H9 (cell line): ENCODE data around the gene TARBP1. TPM values are rescaled to one million over a fixed set of nuclear protein-coding genes. Genes with fewer than 3 reads are reported as not detected.

Source experiments
- DNase-seq: peaks from one replicate; pipeline ENCODE4 v3.0.0-alpha.2; 2017
- H2AFZ ChIP-seq: one replicate; pipeline ENCODE4 v1.6.1; 2013; ENCODE audit warnings: mild to moderate bottlenecking, low read length, control low read depth, moderate library complexity
- H2AK5ac ChIP-seq: 2 replicates; pipeline ENCODE4 v1.6.1; 2013; ENCODE audit warnings: low read length, control low read depth, mixed read lengths; ENCODE audit not compliant: insufficient read length
- H2BK120ac ChIP-seq: one replicate; pipeline ENCODE4 v1.6.1; 2013; ENCODE audit warnings: low read depth, mild to moderate bottlenecking, low read length, control low read depth, inconsistent platforms; ENCODE audit not compliant: poor library complexity, severe bottlenecking
- H2BK12ac ChIP-seq: 2 replicates; pipeline ENCODE4 v1.6.1; 2013; ENCODE audit warnings: low read length, control low read depth, mixed read lengths, low read depth; ENCODE audit not compliant: insufficient read length
- H2BK15ac ChIP-seq: 2 replicates; pipeline ENCODE4 v1.6.1; 2013; ENCODE audit warnings: low read depth, low read length, control low read depth
- H2BK20ac ChIP-seq: one replicate; pipeline ENCODE4 v1.6.1; 2013; ENCODE audit warnings: low read depth, mild to moderate bottlenecking, low read length, control low read depth, inconsistent platforms; ENCODE audit not compliant: poor library complexity, severe bottlenecking
- H2BK5ac ChIP-seq: 2 replicates; pipeline ENCODE4 v1.6.1; 2013; ENCODE audit warnings: low read length, control low read depth, mixed read lengths; ENCODE audit not compliant: insufficient read length
- H3K14ac ChIP-seq: 2 replicates; pipeline ENCODE4 v1.6.1; 2013; ENCODE audit warnings: low read length, control low read depth; ENCODE audit not compliant: insufficient read depth
- H3K18ac ChIP-seq: 2 replicates; pipeline ENCODE4 v1.6.1; 2013; ENCODE audit warnings: low read depth, mild to moderate bottlenecking, mixed read lengths, low read length, control low read depth; ENCODE audit not compliant: insufficient read length
- H3K23ac ChIP-seq: 2 replicates; pipeline ENCODE4 v1.6.1; 2013; ENCODE audit warnings: low read length, control low read depth, mixed read lengths, low read depth; ENCODE audit not compliant: insufficient read length
- H3K23me2 ChIP-seq: 2 replicates; pipeline ENCODE4 v1.6.1; 2013; ENCODE audit warnings: low read depth, mild to moderate bottlenecking, mixed read lengths, low read length, control low read depth; ENCODE audit not compliant: insufficient read length, poor library complexity, severe bottlenecking
- H3K27ac ChIP-seq: 2 replicates; pipeline ENCODE4 v1.5.1; 2013; ENCODE audit warnings: low read length, control low read depth, mixed read lengths, low read depth; ENCODE audit not compliant: insufficient read length
- H3K27me3 ChIP-seq: 2 replicates; pipeline ENCODE4 v1.6.1; 2013; ENCODE audit warnings: low read length, control low read depth, inconsistent platforms; ENCODE audit not compliant: insufficient read depth
- H3K4ac ChIP-seq: 2 replicates; pipeline ENCODE4 v1.6.1; 2013; ENCODE audit warnings: low read depth, mild to moderate bottlenecking, control low read depth, inconsistent platforms, low read length, moderate library complexity
- H3K4me1 ChIP-seq: 2 replicates; pipeline ENCODE4 v1.6.1; 2013; ENCODE audit warnings: low read length, control low read depth, inconsistent platforms; ENCODE audit not compliant: insufficient read depth
- H3K4me2 ChIP-seq: 2 replicates; pipeline ENCODE4 v1.6.1; 2013; ENCODE audit warnings: low read length, control low read depth, mixed read lengths; ENCODE audit not compliant: insufficient read length, insufficient read depth
- H3K56ac ChIP-seq: 2 replicates; pipeline ENCODE4 v1.6.1; 2013; ENCODE audit warnings: low read depth, mild to moderate bottlenecking, mixed read lengths, low read length, control low read depth; ENCODE audit not compliant: insufficient read length
- H3K79me1 ChIP-seq: 2 replicates; pipeline ENCODE4 v1.6.1; 2013; ENCODE audit warnings: low read depth, mild to moderate bottlenecking, moderate library complexity, low read length, control low read depth, inconsistent platforms; ENCODE audit not compliant: insufficient read depth, poor library complexity, severe bottlenecking
- H3K79me2 ChIP-seq: 2 replicates; pipeline ENCODE4 v1.6.1; 2013; ENCODE audit warnings: low read length, control low read depth, inconsistent platforms; ENCODE audit not compliant: insufficient read depth
- H3K9ac ChIP-seq: 2 replicates; pipeline ENCODE4 v1.6.1; 2013; ENCODE audit warnings: low read length, control low read depth, mixed read lengths; ENCODE audit not compliant: insufficient read length; ENCODE audit errors: extremely low read depth
- H3K9me3 ChIP-seq: one replicate; pipeline ENCODE4 v1.6.1; 2013; ENCODE audit warnings: low read depth, low read length, inconsistent platforms; ENCODE audit not compliant: control insufficient read depth
- H3T11ph ChIP-seq: one replicate; pipeline ENCODE4 v1.6.1; 2013; ENCODE audit warnings: mild to moderate bottlenecking, low read length, control low read depth, inconsistent platforms
- H4K20me1 ChIP-seq: one replicate; pipeline ENCODE4 v1.6.1; 2013; ENCODE audit not compliant: control insufficient read depth, insufficient read length, insufficient read depth
- H4K5ac ChIP-seq: 2 replicates; pipeline ENCODE4 v1.6.1; 2013; ENCODE audit warnings: low read depth, mild to moderate bottlenecking, mixed read lengths, low read length, control low read depth; ENCODE audit not compliant: insufficient read length
- H4K8ac ChIP-seq: replicated peaks from 2 replicates; pipeline ENCODE4 v1.6.1; 2013; ENCODE audit warnings: low read length, control low read depth, mixed read lengths, low read depth; ENCODE audit not compliant: insufficient read length
- H4K91ac ChIP-seq: 2 replicates; pipeline ENCODE4 v1.6.1; 2013; ENCODE audit warnings: low read depth, mild to moderate bottlenecking, moderate library complexity, mixed read lengths, low read length, control low read depth; ENCODE audit not compliant: insufficient read length
- H3K27ac Mint-ChIP-seq, 3 experiments: 2 replicates in 2 of 3; 3 replicates in 1 of 3; pipeline ENCODE4 v1.8.0; 2020 to 2021; ENCODE audit warnings: mixed read lengths in 3 of 3, mild to moderate bottlenecking in 1 of 3, moderate library complexity in 1 of 3
- H3K27me3 Mint-ChIP-seq: 2 replicates; pipeline ENCODE4 v1.8.0; 2021; ENCODE audit warnings: low read depth, mild to moderate bottlenecking, moderate library complexity, mixed read lengths
- H3K36me3 Mint-ChIP-seq, 3 experiments: 2 replicates in 2 of 3; 3 replicates in 1 of 3; pipeline ENCODE4 v1.8.0; 2020 to 2021; ENCODE audit warnings: low read depth in 3 of 3, mixed read lengths in 3 of 3; ENCODE audit not compliant: insufficient read depth in 1 of 3
- H3K4me1 Mint-ChIP-seq, 2 experiments: 2 replicates each; pipeline ENCODE4 v1.8.0; 2020; ENCODE audit warnings: mixed read lengths in 2 of 2
- H3K4me3 Mint-ChIP-seq, 2 experiments: 2 replicates in 1 of 2; 3 replicates in 1 of 2; pipeline ENCODE4 v1.8.0; 2020 to 2021; ENCODE audit warnings: mild to moderate bottlenecking in 2 of 2, mixed read lengths in 2 of 2, moderate library complexity in 1 of 2
- H3K9me3 Mint-ChIP-seq, 2 experiments: 2 replicates in 1 of 2; 3 replicates in 1 of 2; pipeline ENCODE4 v1.8.0; 2020; ENCODE audit warnings: mild to moderate bottlenecking in 2 of 2, mixed read lengths in 2 of 2, moderate library complexity in 1 of 2
- WGBS: extraction: QIAGEN DNeasy Blood & Tissue Kit; methylation state at CpG from one replicate; pipeline ENCODE4 v1.1.7; 2013; ENCODE audit warnings: missing lambda C conversion rate, low lambda C conversion rate, mixed read lengths; ENCODE audit not compliant: insufficient read length; ENCODE audit errors: extremely low coverage; 5-methylcytosine and 5-hydroxymethylcytosine counted together
- total RNA-seq: library from RNA; stranded (reverse); gene quantifications from 2 replicates; pipeline ENCODE4 v1.2.1, GENCODE V29; 2021
- TF ChIP-seq, protein P1 (sequence below): fragments of 200-600 bp; sonication (generic); conservative IDR thresholded peaks from 3 replicates; pipeline ENCODE4 v1.8.0; 2021; ENCODE audit warnings: antibody characterized with exemption, mild to moderate bottlenecking

The TARBP1 gene
- total RNA-seq, 1 experiment from 2014 or later: 20.2 TPM

DNA sequence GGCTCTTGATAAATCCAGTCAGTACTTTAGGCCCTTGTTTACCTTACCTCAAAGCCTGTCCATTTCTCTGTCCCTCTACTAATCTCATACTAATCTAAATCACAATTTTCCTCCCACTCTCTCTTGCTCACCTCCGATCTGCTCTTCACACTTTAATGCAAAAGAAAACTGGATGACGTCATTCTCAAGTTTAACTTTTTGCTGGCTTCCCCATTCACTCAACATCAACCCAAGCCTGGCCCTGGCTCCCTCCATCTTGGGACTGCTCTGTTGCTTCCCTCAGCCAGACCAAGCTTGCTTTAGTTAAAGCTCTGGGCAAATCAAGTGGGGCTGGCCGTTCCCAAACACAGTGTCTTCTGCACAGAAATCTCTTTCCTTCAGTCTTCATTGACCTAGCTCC lies 76.0 kb downstream of the TARBP1 start:
- Histone ChIP-seq H2BK12ac (no peak overlapping the region), H3K9me3 (no peaks in the 10 kb centered on the region), H3K4ac (no peak overlapping the region), H3K56ac (no peak overlapping the region), H3K14ac (no peak overlapping the region), H3K4me2 (no peak overlapping the region), H2BK5ac (no peak overlapping the region), H3T11ph (no peak overlapping the region), H3K23me2 (no peaks in the 10 kb centered on the region), H3K4me1 (no peaks in the 10 kb centered on the region), H4K91ac (no peak overlapping the region), H4K8ac (no peak overlapping the region), H2BK20ac (no peak overlapping the region), H2AFZ (no peak overlapping the region), H3K27me3 (no peaks in the 10 kb centered on the region), H4K20me1 (no peaks in the 10 kb centered on the region), H3K27ac (no peak overlapping the region), H2AK5ac (no peak overlapping the region), H3K18ac (no peak overlapping the region), H3K23ac (no peak overlapping the region), H2BK120ac (no peak overlapping the region), H3K79me2 (no peaks in the 10 kb centered on the region), H3K9ac (no peak overlapping the region), H2BK15ac (no peak overlapping the region), H3K79me1 (no peaks in the 10 kb centered on the region), H4K5ac (no peak overlapping the region)
- no peaks in the 10 kb centered on the region; the same call in 1 of the 2 replicates for H3K27me3 Mint-ChIP-seq
- no peaks in the 10 kb centered on the region for H3K4me1 Mint-ChIP-seq
- peaks cover 0 to 18% (median 14%) of the 10 kb centered on the region in 3 experiments; a peak in 5 of 7 replicates for H3K36me3 Mint-ChIP-seq
- no peak for DNase-seq
- WGBS: 100% methylated on average over 1 of the region's 3 CpGs
- peak overlapping the region in 1 of 3 experiments; percentile 8; a peak in 2 of 7 replicates for H3K27ac Mint-ChIP-seq
- no peaks in the 10 kb centered on the region for H3K9me3 Mint-ChIP-seq
- TF ChIP-seq, protein P1, sequence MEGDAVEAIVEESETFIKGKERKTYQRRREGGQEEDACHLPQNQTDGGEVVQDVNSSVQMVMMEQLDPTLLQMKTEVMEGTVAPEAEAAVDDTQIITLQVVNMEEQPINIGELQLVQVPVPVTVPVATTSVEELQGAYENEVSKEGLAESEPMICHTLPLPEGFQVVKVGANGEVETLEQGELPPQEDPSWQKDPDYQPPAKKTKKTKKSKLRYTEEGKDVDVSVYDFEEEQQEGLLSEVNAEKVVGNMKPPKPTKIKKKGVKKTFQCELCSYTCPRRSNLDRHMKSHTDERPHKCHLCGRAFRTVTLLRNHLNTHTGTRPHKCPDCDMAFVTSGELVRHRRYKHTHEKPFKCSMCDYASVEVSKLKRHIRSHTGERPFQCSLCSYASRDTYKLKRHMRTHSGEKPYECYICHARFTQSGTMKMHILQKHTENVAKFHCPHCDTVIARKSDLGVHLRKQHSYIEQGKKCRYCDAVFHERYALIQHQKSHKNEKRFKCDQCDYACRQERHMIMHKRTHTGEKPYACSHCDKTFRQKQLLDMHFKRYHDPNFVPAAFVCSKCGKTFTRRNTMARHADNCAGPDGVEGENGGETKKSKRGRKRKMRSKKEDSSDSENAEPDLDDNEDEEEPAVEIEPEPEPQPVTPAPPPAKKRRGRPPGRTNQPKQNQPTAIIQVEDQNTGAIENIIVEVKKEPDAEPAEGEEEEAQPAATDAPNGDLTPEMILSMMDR: no peak
- no peak overlapping the region for H3K4me3 Mint-ChIP-seq
